CD4-positive, CD25-positive, alpha-beta regulatory T cell (primary cell): ENCODE data around the gene ELK3. TPM values are rescaled to one million over a fixed set of nuclear protein-coding genes. Genes with fewer than 3 reads are reported as not detected.

ENCODE experiments used
- ATAC-seq, 2 donors: fragments of 150-1000 bp; cut with Tn5 transposase; one replicate each; pipeline ENCODE4 v1.10.0; 2021; ENCODE audit warnings: low read depth in 2 of 2, moderate number of reproducible peaks in 2 of 2, moderate library complexity in 1 of 2
- DNase-seq, 3 donors: peaks; one replicate each; pipeline versions ENCODE4 v3.0.0 to v3.0.0-alpha.2; 2012 to 2022; ENCODE audit warnings: mixed read lengths in 1 of 3
- H3K27ac ChIP-seq: one replicate; pipeline ENCODE4 v1.7.0; 2013; ENCODE audit warnings: mild to moderate bottlenecking, low read length; ENCODE audit not compliant: insufficient read depth, poor library complexity, severe bottlenecking
- H3K27me3 ChIP-seq: one replicate; pipeline ENCODE4 v1.7.0; 2013; ENCODE audit warnings: low read length; ENCODE audit not compliant: control insufficient read depth, insufficient read depth
- H3K36me3 ChIP-seq: one replicate; pipeline ENCODE4 v1.7.0; 2013; ENCODE audit warnings: mild to moderate bottlenecking, low read length, moderate library complexity; ENCODE audit not compliant: control insufficient read depth, insufficient read depth
- H3K4me1 ChIP-seq: 2 replicates; pipeline ENCODE4 v1.7.0; 2013; ENCODE audit warnings: mild to moderate bottlenecking, low read length; ENCODE audit not compliant: insufficient read depth, control insufficient read depth, poor library complexity, severe bottlenecking
- H3K4me3 ChIP-seq: one replicate; pipeline ENCODE4 v1.7.0; 2013; ENCODE audit warnings: low read depth, mild to moderate bottlenecking, low read length, moderate library complexity
- H3K9me3 ChIP-seq, 2 experiments: 1 replicate in 1 of 2; 2 replicates in 1 of 2; pipeline ENCODE4 v1.7.0; 2013; ENCODE audit warnings: low read length in 2 of 2, mild to moderate bottlenecking in 1 of 2, moderate library complexity in 1 of 2; ENCODE audit not compliant: control insufficient read depth in 2 of 2
- H3K27ac Mint-ChIP-seq, 3 donors: one replicate each; pipeline ENCODE4 v1.8.0; 2020 to 2022; ENCODE audit warnings: mild to moderate bottlenecking in 3 of 3, mixed read lengths in 3 of 3, moderate library complexity in 2 of 3
- H3K27me3 Mint-ChIP-seq: one replicate; pipeline ENCODE4 v1.8.0; 2022; ENCODE audit warnings: mild to moderate bottlenecking, mixed read lengths
- H3K36me3 Mint-ChIP-seq: one replicate; pipeline ENCODE4 v1.8.0; 2020; ENCODE audit warnings: mixed read lengths
- H3K4me1 Mint-ChIP-seq, 4 donors: one replicate each; pipeline ENCODE4 v1.8.0; 2020 to 2022; ENCODE audit warnings: mixed read lengths in 4 of 4, mild to moderate bottlenecking in 1 of 4
- H3K4me3 Mint-ChIP-seq, 4 donors: one replicate each; pipeline ENCODE4 v1.8.0; 2020 to 2022; ENCODE audit warnings: mild to moderate bottlenecking in 4 of 4, mixed read lengths in 4 of 4, moderate library complexity in 3 of 4
- H3K9me3 Mint-ChIP-seq, 7 donors: one replicate each; pipeline ENCODE4 v1.8.0; 2020 to 2022; ENCODE audit warnings: mixed read lengths in 7 of 7, mild to moderate bottlenecking in 3 of 7, moderate library complexity in 2 of 7
- polyA plus RNA-seq, 4 donors: library from polyadenylated mRNA; unstranded; fragments of 300-500 nt; fragmentation: Illumina TruSeq; gene quantifications; one replicate each; pipeline ENCODE4 v1.2.3, GENCODE V29; 2021
- total RNA-seq: library from RNA; stranded (reverse); gene quantifications from one replicate; pipeline ENCODE4 v1.2.3, GENCODE V29; 2022

Gene ELK3
- total and polyA plus RNA-seq, 5 donors from 2014 or later = 33.4 to 84.7 (median 39.3) TPM

DNA sequence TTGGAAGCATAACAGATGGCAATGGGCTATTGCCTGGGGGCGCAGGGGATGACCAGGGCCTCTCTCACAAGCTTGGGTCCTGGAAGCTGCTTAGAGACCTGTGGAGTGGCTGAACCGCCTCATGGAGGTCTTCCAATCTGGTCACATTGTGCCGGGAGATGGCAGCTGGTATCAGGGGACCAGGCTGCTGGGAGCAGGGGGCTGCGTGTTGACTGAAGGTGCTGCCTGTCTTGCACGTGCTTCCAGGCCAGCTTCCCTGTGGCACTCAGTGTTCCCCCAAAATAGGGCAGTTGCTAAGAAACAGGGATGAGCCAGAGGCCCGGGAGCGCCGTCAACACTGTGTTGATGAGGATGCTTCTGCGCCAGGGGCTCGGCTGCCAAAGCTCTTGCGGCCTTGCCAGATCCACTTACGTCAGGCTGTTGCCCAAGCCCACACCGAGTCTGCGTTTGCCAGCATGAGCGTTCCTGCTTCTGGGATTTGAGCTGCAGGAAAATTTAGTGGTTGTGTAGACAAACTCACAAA, 39.8 kb downstream of the ELK3 start:
- no peak overlapping the region for H3K4me3 ChIP-seq
- no peak overlapping the region for H3K27ac ChIP-seq
- Mint-ChIP-seq H3K27me3 (no peaks in the 10 kb centered on the region), H3K4me1 (peaks cover 7 to 58% (median 42%) of the 10 kb centered on the region in 4 donors), H3K9me3 (peaks cover 0 to 2% (median 0%) of the 10 kb centered on the region in 7 donors), H3K4me3 (no peak overlapping the region), H3K36me3 (peaks cover 25% of the 10 kb centered on the region), H3K27ac (peak overlapping the region in 2 of 3 donors; percentile 23 to 42)
- no peaks in the 10 kb centered on the region for H3K9me3 ChIP-seq
- peaks cover 40% of the 10 kb centered on the region for H3K4me1 ChIP-seq
- H3K27me3 ChIP-seq = no peaks in the 10 kb centered on the region
- DNase-seq (no peak), ATAC-seq (no peak)
- H3K36me3 ChIP-seq = peaks cover 30% of the 10 kb centered on the region

GRCh38 chr12:96234591-96235483, 40.7 kb downstream of the ELK3 start:
- H3K36me3 Mint-ChIP-seq = peaks cover 25% of the 10 kb centered on the region
- peaks cover 44% of the 10 kb centered on the region for H3K4me1 ChIP-seq
- peak overlapping the region; percentile 3 for H3K27ac ChIP-seq
- no peak for ATAC-seq
- peaks cover 14 to 59% (median 42%) of the 10 kb centered on the region in 4 donors for H3K4me1 Mint-ChIP-seq
- no peak overlapping the region for H3K4me3 ChIP-seq
- peaks cover 0 to 2% (median 0%) of the 10 kb centered on the region in 7 donors for H3K9me3 Mint-ChIP-seq
- no peak for DNase-seq
- H3K27ac Mint-ChIP-seq = peak overlapping the region; percentile 23 to 86 (median 25)
- H3K36me3 ChIP-seq = peaks cover 33% of the 10 kb centered on the region
- H3K4me3 Mint-ChIP-seq = peak overlapping the region in 2 of 4 donors; percentile 41 to 70
- no peaks in the 10 kb centered on the region for H3K27me3 Mint-ChIP-seq
- no peaks in the 10 kb centered on the region for H3K9me3 ChIP-seq
- no peaks in the 10 kb centered on the region for H3K27me3 ChIP-seq

- no peaks in the 10 kb centered on the region for H3K27me3 ChIP-seq
- H3K4me3 Mint-ChIP-seq = peak overlapping the region in 1 of 4 donors; percentile 41
- no peaks in the 10 kb centered on the region for H3K27me3 Mint-ChIP-seq
- H3K9me3 ChIP-seq = no peaks in the 10 kb centered on the region
- peaks cover 46% of the 10 kb centered on the region for H3K4me1 ChIP-seq
- peaks cover 25% of the 10 kb centered on the region for H3K36me3 Mint-ChIP-seq
- peaks cover 0 to 2% (median 0%) of the 10 kb centered on the region in 7 donors for H3K9me3 Mint-ChIP-seq
- no peak for DNase-seq
- no peak overlapping the region for H3K4me3 ChIP-seq
- no peak overlapping the region for H3K27ac ChIP-seq
- H3K27ac Mint-ChIP-seq = peak overlapping the region; percentile 25 to 86 (median 82)
- peaks cover 34% of the 10 kb centered on the region for H3K36me3 ChIP-seq
- peaks cover 14 to 65% (median 45%) of the 10 kb centered on the region in 4 donors for H3K4me1 Mint-ChIP-seq
- ATAC-seq = no peak
Measured at GRCh38 chr12:96235484-96235826, 41.3 kb downstream of the ELK3 start.

DNA sequence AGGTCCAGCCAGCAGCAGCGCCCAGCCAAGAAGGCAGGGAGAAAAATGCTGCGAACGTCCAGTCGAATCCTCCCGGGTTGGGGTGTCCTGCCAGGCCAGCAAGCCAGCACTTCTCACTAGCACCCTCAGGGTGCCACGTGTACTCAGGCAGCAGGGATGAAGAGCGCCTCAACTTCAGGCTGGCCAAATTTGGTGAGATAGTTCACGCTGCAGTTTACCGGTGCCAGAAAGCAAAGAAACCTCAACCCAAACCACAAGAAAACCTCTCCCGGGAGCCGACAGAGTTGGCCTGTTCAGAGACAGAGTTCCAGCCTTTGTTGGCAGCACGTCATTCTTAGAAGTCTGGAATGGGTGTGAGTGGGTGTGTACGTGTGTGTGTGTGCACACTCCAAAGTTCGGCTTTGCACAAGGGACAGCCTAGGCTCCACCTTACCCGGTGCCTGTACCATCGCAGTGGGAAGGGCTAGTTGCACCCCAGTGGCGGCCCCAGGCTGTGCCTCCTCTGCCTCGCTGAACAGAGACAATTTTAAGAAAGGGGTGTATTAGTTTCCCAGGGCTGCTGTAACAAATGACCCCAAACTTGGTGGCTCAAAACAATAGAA, 42.1 kb downstream of the ELK3 start:
- H3K4me3 ChIP-seq = peak overlapping the region; percentile 10
- peaks cover 54% of the 10 kb centered on the region for H3K4me1 ChIP-seq
- H3K4me1 Mint-ChIP-seq = peaks cover 19 to 70% (median 54%) of the 10 kb centered on the region in 4 donors
- no peaks in the 10 kb centered on the region for H3K27me3 ChIP-seq
- peaks cover 0 to 3% (median 0%) of the 10 kb centered on the region in 7 donors for H3K9me3 Mint-ChIP-seq
- DNase-seq (no peak), ATAC-seq (peak in 1 of 2 donors; percentile 46)
- no peak overlapping the region for H3K27ac ChIP-seq
- H3K36me3 ChIP-seq = peaks cover 32% of the 10 kb centered on the region
- H3K27ac Mint-ChIP-seq = peak overlapping the region; percentile 82 to 96 (median 94)
- no peaks in the 10 kb centered on the region for H3K9me3 ChIP-seq
- no peaks in the 10 kb centered on the region for H3K27me3 Mint-ChIP-seq
- H3K36me3 Mint-ChIP-seq = peaks cover 28% of the 10 kb centered on the region
- peak overlapping the region; percentile 52 to 85 (median 58) for H3K4me3 Mint-ChIP-seq

DNA sequence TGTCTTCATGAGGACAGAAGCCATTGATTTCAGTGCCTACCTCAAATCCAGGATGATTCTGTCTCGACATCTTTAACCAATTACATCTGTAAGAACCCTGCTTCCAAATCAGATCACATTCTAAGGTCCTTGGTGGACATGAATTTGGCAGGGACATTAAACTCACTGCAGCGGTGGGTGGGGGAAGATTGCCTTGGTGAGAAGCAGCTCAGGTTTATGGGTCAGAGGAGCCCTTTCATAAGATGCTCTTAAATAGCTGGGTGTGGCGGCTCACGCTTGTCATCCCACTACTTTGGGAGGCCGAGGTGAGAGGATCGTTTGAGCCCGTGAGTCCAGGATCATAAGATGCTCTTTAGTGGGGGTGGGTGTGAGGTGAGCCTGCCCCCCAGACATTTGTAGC, 42.9 kb downstream of the ELK3 start:
- Histone ChIP-seq H3K27ac (peak overlapping the region; percentile 59), H3K36me3 (peaks cover 29% of the 10 kb centered on the region), H3K9me3 (no peaks in the 10 kb centered on the region), H3K4me3 (peak overlapping the region; percentile 10), H3K27me3 (no peaks in the 10 kb centered on the region), H3K4me1 (peaks cover 60% of the 10 kb centered on the region)
- Mint-ChIP-seq H3K27me3 (no peaks in the 10 kb centered on the region), H3K36me3 (peaks cover 27% of the 10 kb centered on the region), H3K4me3 (peak overlapping the region in 3 of 4 donors; percentile 52 to 85 (median 63)), H3K27ac (peak overlapping the region; percentile 82 to 96 (median 96)), H3K9me3 (peaks cover 0 to 3% (median 0%) of the 10 kb centered on the region in 7 donors), H3K4me1 (peaks cover 19 to 72% (median 58%) of the 10 kb centered on the region in 4 donors)
- ATAC-seq (no peak), DNase-seq (no peak)

- Histone ChIP-seq H3K4me3 (peak overlapping the region; percentile 10), H3K27me3 (no peaks in the 10 kb centered on the region), H3K9me3 (no peaks in the 10 kb centered on the region), H3K27ac (peak overlapping the region; percentile 59), H3K36me3 (peaks cover 27% of the 10 kb centered on the region), H3K4me1 (peaks cover 66% of the 10 kb centered on the region)
- H3K36me3 Mint-ChIP-seq = peaks cover 26% of the 10 kb centered on the region
- ATAC-seq (peak in 1 of 2 donors; percentile 10), DNase-seq (no peak)
- peak overlapping the region; percentile 5 to 85 (median 35) for H3K4me3 Mint-ChIP-seq
- peaks cover 0 to 3% (median 0%) of the 10 kb centered on the region in 7 donors for H3K9me3 Mint-ChIP-seq
- H3K27me3 Mint-ChIP-seq = no peaks in the 10 kb centered on the region
- peaks cover 19 to 77% (median 61%) of the 10 kb centered on the region in 4 donors for H3K4me1 Mint-ChIP-seq
- H3K27ac Mint-ChIP-seq = peak overlapping the region; percentile 82 to 96 (median 96)
Measured at GRCh38 chr12:96237465-96238077, 43.4 kb downstream of the ELK3 start.

DNA sequence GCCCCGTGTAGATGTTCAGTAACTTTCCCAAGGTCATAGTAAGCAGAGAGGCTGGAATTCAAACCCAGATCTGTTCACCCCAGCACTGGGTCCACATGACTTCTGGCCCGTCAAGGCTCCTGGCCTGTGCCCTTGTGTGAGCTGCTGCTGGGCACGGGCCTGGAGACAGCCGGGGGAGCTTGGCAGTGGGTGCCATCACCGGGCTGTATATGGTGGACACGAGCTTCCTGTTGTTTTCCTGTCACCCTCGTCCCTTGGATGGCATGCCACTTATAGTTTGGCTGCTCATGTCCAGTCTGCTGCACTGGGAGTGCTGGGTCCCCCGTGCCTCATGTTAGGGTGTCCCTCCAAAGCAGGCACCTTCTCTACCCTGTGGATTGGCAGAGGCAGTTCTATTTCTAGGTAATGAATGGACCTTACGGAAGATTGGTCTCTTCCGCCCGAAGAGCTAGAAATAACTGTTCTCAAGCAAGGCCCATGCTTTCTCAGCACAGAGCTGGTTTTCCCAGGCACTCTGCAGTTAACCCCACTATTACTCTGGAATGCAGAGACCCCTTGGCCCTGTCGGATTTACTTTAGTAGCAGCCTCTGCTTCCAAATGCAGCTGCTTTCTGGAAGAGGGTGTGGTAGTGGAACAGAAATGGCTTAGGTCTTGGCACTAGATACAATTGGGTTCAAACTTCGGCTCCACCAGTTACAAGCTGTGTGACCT, 44.3 kb downstream of the ELK3 start:
- H3K27me3 Mint-ChIP-seq = no peaks in the 10 kb centered on the region
- H3K4me1 ChIP-seq = peaks cover 67% of the 10 kb centered on the region
- H3K9me3 ChIP-seq = no peaks in the 10 kb centered on the region
- H3K9me3 Mint-ChIP-seq = peaks cover 0 to 3% (median 0%) of the 10 kb centered on the region in 7 donors
- H3K27ac Mint-ChIP-seq = peak overlapping the region in 1 of 3 donors; percentile 82
- H3K27ac ChIP-seq = peak overlapping the region; percentile 59
- H3K36me3 ChIP-seq = peaks cover 27% of the 10 kb centered on the region
- DNase-seq (no peak), ATAC-seq (no peak)
- H3K4me3 ChIP-seq = no peak overlapping the region
- peaks cover 26% of the 10 kb centered on the region for H3K36me3 Mint-ChIP-seq
- H3K27me3 ChIP-seq = no peaks in the 10 kb centered on the region
- H3K4me3 Mint-ChIP-seq = no peak overlapping the region
- peaks cover 26 to 85% (median 66%) of the 10 kb centered on the region in 4 donors for H3K4me1 Mint-ChIP-seq
